GM18520 (cell line): ENCODE measurements around the gene EOGT.

ENCODE experiments used
- ATAC-seq: cut with Tn5 transposase; IDR thresholded peaks from one replicate; pipeline ENCODE4 v1.9.1; 2021; ENCODE audit not compliant: unreplicated experiment

EOGT gene

GRCh38 chr3:69013253-69014021 is at the start of gene EOGT:
Gene EOGT (minus strand): TSS chr3:69013684. CDS start chr3:69009846, 3,838 bp downstream.
- ATAC-seq = peak; percentile 57

- ATAC-seq = no peak
Measured at GRCh38 chr3:69059688-69060087, 46.2 kb upstream of the EOGT start.

DNA sequence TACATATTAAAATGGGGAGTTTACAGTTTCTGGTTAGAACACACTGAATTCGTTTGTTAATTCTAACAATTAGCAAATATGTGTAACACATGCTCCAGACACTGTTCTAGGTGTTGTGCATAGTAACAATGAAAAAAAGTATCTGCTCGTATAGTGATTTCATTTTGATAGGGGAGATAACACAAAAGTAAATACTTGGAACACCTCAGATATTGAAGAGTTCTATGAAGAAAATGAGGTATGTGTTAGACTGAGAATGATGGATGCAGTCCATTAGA is 45.4 kb upstream of the EOGT start:
- ATAC-seq = no peak

GRCh38 chr3:69058180-69058946 is 44.9 kb upstream of the EOGT start:
- ATAC-seq = peak; percentile 86

- no peak for ATAC-seq
Measured at GRCh38 chr3:69052472-69052898, 39.0 kb upstream of the EOGT start.

- peak; percentile 98 for ATAC-seq
Measured at GRCh38 chr3:69051756-69052471, 38.4 kb upstream of the EOGT start, which contains the start of gene TMF1. Gene TMF1 (minus strand): TSS chr3:69052333. CDS start chr3:69052086, 247 bp downstream.

GRCh38 chr3:69048990-69049389 is 35.5 kb upstream of the EOGT start:
- no peak for ATAC-seq

- ATAC-seq = no peak
Measured at GRCh38 chr3:69044608-69045007, 31.1 kb upstream of the EOGT start.

- ATAC-seq = no peak
Measured at GRCh38 chr3:69033470-69033869, 20.0 kb upstream of the EOGT start.

DNA sequence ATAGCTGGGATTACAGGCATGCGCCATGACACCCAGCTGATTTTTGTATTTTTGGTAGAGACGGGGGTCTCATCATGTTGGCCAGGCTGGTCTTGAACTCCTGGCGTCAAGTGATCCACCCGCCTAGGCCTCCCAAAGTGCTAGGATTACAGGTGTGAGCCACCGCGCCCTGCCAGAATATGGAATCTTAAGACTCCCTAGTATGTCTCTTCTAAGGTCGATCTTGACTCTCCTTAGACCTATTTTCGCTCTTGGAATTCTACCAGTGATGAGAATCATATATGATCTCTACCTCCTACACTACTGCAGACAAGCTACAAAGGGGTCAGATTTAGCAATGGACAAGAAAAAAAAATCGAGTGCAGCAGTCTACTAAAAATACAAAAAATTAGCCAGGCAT is 19.3 kb upstream of the EOGT start:
- no peak for ATAC-seq

GRCh38 chr3:69032142-69032541 is 18.7 kb upstream of the EOGT start:
- ATAC-seq = no peak

GRCh38 chr3:69031635-69032034 is 18.2 kb upstream of the EOGT start:
- no peak for ATAC-seq

- no peak for ATAC-seq
Measured at GRCh38 chr3:69020857-69021256, 7.4 kb upstream of the EOGT start.

DNA sequence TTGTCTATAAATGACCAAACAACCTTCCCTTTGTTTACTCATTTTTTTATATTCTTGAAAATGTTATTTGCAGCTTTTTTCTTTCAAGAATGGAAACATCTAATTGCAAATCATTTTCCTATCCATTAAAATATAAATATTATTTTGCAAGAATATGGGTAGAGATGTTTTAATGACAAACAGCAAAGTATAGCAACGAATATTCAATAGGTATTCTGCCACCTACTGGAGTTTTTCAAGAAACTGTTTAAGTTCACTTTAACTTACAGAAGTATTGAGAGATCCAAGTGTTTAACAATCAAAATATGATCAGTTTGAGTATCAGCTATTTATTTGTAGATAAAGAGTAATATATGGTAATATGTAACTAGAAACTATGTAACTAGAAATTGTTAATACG is 6.9 kb upstream of the EOGT start:
- no peak for ATAC-seq

GRCh38 chr3:69016901-69017300 is 3.4 kb upstream of the EOGT start:
- ATAC-seq = no peak

- ATAC-seq = no peak
Measured at GRCh38 chr3:69016102-69016501, 2.6 kb upstream of the EOGT start.

DNA sequence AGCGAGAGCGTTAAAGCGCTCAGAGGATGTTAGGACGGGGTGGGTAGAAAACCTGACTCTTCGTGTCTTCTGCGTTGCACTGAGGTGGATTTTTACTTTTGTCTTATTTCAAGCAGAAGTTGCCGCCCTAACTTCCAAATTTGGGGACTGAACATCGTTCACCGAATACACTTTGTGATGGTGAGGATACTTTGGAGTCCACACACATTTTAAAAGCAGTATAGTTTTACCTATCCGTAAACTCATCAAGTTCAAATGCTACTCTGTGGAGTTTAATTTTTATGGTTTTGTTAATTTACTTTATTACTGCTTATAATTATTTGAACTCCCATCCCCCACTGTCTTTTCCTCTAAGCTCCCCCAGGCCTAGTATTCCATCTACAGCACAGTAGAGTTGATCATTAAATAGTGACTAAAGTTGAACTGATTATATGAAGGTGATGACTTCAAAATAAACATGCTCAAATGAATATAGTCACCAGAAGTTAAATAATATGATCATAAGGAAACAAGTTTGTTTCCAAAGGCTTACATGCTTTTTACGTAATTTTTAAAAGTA is 617 bp upstream of the EOGT start:
- no peak for ATAC-seq

DNA sequence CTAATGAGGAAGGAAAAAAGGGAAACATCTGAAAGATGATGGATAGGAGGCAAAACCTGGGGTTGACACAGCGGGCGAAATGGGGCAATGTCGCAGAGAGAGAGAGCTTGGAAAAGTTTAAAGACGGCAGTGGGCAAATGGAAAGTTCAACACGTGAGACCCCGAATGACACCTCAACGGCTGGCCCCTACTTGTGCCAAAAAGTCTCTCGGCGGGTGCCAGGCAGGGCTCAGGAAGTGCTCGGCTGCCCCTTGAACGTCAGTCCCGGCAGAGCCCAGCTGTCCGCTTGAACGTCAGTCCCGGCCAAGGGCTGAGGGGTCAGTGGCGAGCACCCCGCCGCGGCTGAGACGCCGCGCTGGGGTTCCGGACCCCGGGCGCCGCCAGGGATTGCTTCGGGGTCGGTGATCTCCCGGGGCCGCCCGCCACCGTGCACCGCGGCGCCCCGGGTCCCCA is 658 bp downstream of the EOGT start:
- peak; percentile 23 for ATAC-seq

- no peak for ATAC-seq
Measured at GRCh38 chr3:69012100-69012799, 1.2 kb downstream of the EOGT start.

GRCh38 chr3:69011096-69011730 is 2.3 kb downstream of the EOGT start:
- no peak for ATAC-seq
